ENCODE measurements around the gene RNF220.

DNA sequence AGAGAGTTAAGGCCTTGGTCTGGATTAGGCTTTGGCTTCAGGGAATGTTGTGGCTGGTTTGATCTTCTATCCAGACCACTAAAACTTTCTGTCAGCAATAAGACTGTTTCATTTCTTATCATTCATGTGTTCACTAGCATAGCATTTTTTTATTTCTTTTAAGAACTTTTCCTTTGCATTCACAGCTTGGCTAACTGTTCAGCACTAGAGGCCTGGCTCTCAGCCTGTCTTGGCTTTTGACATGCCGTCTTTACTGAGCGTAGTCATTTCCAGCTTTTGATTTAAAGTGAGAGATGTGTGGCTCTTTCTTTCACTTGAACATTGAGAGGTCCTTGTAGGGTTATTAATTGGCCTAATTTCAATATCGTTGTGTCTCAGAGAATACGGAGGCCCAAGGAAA is 62.5 kb downstream of the RNF220 start:
- TF ChIP-seq RNF219 (CRISPR knock-in tag; IDR thresholded peaks at IDR 0.05) (no peak), DPF2 (IDR thresholded peaks at IDR 0.05) (no peak), ZNF24 (IDR thresholded peaks at IDR 0.05) (no peak), EHMT2 (IDR thresholded peaks at IDR 0.05) (no peak), SAFB2 (IDR thresholded peaks at IDR 0.05; ENCODE audit: borderline replicate concordance, low read depth, low read length, severe bottlenecking) (no peak), SP1 (CRISPR knock-in tag; IDR thresholded peaks at IDR 0.05) (no peak), SMARCA4 (IDR thresholded peaks at IDR 0.05) (no peak), POLR2A (conservative IDR thresholded peaks at IDR 0.05) (no peak), ATF3 (IDR thresholded peaks at IDR 0.05) (no peak), ATF3 (CRISPR knock-in tag; conservative IDR thresholded peaks at IDR 0.05) (no peak), FOS (IDR thresholded peaks at IDR 0.05; ENCODE audit: extremely low read depth, insufficient read length) (no peak), HNRNPH1 (optimal IDR thresholded peaks at IDR 0.05; ENCODE audit: low read depth, low read length) (no peak), RAD21 (CRISPR knock-in tag; conservative IDR thresholded peaks at IDR 0.05 in 1 of 2, IDR thresholded peaks at IDR 0.05 in 1 of 2) (no peak), ID3 (CRISPR knock-in tag; IDR thresholded peaks at IDR 0.05) (no peak), ID3 (tag; IDR thresholded peaks at IDR 0.05) (no peak)
- TF ChIP-seq, protein P1, sequence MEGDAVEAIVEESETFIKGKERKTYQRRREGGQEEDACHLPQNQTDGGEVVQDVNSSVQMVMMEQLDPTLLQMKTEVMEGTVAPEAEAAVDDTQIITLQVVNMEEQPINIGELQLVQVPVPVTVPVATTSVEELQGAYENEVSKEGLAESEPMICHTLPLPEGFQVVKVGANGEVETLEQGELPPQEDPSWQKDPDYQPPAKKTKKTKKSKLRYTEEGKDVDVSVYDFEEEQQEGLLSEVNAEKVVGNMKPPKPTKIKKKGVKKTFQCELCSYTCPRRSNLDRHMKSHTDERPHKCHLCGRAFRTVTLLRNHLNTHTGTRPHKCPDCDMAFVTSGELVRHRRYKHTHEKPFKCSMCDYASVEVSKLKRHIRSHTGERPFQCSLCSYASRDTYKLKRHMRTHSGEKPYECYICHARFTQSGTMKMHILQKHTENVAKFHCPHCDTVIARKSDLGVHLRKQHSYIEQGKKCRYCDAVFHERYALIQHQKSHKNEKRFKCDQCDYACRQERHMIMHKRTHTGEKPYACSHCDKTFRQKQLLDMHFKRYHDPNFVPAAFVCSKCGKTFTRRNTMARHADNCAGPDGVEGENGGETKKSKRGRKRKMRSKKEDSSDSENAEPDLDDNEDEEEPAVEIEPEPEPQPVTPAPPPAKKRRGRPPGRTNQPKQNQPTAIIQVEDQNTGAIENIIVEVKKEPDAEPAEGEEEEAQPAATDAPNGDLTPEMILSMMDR (IDR thresholded peaks at IDR 0.05 in 2 of 3, conservative IDR thresholded peaks at IDR 0.05 in 1 of 3; ENCODE audit: insufficient read depth in 2 of 3, low read depth in 1 of 3, low read length in 3 of 3): no peak

Measured in K562 (cell line).